Stimulated activated CD8-positive, alpha-beta memory T cell treated with anti-CD3 and anti-CD28 coated beads, Interleukin-15, amount 100 ng/mL, for 48 hours (primary cell): Measurements from ENCODE around the gene STK40.

Experiments used
- DNase-seq, 2 donors: peaks; one replicate each; pipeline ENCODE4 v3.0.0-alpha.2; 2020; ENCODE audit warnings: low read depth in 2 of 2

The STK40 gene

DNA sequence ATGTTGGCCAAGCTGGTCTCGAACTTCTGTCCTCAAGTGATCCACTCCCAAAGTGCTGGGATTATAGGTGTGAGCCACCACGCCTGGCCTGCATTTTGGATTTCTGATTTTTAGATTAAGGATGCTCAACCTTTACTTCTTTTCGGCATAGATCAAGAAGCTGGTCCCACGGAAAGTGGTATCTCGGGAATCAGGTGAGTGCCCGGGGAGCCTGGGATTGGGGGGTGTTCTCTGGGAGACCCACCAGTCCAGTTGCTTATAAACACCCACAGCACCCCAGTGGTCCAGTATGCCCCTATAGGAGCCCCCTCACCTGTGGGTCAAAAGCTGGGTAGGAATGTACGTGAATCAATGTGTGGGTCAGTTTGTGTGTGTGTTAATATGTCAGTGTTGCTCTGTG lies 76.3 kb downstream of the STK40 start:
- DNase-seq, result no peak

DNA sequence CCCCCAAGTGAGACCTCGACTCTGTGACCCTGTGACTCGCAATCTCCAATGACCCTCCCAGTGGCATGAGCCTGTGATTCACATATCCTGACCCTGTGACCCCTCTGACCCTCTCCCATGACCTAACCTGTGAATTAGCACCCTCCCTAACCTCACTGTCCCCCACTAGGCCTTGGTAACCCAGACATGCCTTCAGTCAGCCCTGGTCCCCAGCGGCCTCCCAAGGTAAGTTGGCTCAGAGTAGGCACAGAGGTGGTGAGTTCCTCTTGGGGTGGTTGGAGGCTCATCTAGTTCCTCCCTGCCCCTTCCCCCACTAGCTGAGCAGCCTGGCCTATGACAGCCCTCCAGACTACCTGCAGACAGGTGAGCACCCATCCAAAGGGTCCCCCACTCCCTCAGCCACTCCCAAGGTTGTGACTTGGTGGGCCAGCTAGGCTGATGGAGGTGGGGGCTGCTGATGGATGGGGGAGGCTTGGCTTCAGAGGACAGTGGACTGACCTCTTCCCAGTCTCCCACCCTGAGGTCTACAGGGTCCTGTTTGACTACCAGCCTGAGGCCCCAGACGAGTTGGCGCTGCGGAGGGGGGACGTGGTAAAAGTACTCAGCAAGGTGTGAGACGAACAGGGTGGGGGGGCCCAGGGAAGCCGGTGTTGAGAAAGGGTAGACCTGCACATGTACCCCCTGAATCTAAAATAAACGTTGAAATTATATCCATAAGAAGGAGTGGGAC lies 78.0 kb downstream of the STK40 start:
- DNase-seq, result no peak

DNA sequence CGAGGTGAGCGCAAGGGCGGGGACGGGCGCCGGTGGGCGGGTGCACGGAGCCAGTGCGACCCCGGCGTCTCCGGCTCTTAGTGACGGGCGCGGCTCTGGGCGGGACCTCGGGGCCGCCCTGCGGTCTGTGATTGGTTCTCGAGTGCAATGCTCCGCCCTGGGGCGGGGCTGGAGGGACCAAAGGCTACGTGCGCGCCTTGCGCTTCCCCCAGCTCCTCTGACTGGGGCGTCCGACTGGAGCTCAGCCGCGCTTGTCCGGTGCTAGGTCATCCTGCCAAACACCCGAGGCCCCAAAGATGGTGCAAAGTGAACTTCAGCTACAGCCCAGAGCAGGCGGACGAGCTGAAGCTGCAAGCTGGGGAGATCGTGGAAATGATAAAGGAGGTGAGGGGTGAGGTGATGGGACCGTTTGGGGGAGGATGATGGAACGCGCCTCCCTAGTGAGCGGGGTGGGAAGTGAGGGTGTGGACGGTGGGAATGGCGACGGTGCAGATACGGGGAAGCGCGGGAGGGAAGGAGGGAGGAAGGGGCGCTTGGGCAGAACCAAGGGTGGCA lies 78.7 kb downstream of the STK40 start:
- peak; percentile 88 to 93 for DNase-seq

DNA sequence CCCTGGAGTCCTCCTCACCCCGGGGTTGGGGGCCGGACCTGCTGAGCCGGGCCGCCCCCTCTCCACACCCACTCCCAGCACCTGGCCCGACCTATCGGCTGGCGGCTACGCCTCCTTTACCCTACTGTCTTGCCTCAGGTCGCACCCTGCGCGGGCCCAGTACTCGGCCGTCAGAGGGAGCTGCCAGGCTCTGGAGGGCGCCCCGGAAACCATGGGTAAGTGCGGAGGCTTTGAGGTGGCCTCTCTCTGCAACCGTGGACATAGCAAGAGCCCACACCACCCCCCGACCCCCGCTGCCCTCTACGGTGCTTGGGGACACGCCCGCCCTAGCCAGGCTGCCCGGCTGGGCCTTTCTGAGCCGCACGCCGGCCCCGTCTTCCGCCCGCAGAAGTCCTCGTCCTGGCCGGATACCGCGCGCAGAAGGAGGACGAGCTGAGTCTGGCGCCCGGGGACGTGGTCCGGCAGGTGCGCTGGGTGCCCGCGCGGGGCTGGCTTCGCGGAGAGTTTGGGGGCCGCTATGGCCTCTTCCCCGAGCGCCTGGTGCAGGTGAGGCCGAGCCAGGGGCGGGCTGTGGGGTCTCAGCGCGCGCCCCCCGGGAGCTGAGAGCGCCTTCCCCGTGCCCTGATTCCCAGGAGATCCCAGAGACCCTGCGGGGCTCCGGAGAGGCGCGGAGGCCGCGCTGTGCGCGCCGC lies 79.4 kb downstream of the STK40 start, which contains the start of gene SH3D21:
Gene SH3D21 (plus strand): TSS at position 159 of the 692 bp plus-strand sequence. CDS start 53 bp downstream, at position 212.
- no peak for DNase-seq

DNA sequence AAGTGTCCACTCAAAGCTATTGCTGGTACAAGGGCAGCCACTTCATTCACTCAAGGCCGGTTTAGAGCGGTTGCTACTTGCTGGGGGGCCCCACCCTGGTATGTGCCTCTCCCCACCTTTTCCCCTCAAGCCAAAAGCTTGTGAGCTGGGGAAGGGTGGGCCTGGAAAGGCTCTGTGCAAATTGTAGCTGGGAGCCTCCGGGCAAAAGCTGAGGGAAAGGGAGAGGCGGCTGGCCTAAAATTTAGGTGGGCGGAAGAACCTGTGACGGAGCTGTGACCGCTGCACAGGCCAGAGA lies 79.9 kb downstream of the STK40 start:
- no peak for DNase-seq

DNA sequence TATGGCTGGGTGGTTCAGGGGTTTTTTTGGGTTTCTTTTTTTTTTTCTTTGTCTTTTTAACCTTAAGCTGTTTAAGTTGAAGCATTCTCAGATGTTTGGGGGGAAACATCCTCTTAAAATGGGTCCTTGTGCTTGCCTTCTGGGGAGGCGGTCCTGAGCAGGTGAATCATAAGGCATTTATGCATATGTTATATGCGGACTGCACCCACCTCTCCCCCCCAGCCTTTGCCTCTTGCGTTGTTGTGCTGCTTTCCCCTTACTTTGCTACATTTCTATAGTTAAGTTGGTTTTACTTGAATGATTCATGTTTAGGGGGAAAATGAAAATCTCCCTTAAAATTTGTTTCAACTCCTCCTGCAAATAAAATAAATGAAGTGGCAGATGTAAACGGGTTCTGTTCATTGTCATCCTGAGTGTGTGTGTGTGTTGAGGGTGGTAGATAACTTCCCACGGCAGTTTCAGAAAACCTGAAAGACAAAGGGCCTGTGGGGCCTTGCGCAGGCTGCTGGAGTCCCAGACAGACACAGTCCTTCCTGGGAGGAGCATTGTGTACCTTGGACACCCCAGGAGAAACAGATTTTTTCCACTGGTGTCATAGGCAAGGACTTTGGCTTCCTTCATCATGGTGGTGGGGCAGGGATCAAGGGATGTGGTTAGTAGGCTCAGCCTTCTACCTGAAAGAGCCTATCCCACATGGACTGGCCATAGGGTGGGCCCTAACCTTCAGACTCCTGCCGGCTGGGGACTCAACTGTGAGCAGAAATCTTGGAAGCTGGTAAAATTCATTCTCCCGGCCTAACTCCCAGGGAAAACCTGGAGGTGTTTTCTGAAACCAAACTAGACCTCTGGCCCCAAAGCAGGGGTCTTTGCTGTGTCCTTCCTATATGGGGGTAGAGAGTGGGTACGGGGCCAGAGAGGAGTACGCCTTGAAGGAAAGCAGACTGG lies 80.5 kb downstream of the STK40 start:
- DNase-seq, result peak in 1 of 2 donors; percentile 55

DNA sequence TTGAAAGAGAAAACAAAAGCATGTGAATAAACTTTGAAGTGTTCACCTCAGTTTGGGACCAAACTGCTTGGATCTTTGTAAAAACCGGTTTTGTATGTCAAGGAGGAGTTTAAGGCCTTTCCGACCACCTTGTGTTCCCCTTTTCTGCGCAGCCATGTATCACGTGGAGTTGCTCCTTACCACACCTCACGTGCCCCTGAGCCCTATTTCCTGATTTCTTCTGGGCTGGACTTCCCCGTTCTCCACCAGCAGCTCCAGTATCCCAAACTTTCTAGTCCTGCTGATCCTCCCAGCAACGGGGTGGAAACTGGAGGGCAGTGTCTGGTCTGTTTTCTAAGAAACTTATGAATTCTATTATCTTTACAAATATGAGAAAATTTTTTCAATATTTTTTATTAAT lies 81.2 kb downstream of the STK40 start:
- DNase-seq, result no peak

DNA sequence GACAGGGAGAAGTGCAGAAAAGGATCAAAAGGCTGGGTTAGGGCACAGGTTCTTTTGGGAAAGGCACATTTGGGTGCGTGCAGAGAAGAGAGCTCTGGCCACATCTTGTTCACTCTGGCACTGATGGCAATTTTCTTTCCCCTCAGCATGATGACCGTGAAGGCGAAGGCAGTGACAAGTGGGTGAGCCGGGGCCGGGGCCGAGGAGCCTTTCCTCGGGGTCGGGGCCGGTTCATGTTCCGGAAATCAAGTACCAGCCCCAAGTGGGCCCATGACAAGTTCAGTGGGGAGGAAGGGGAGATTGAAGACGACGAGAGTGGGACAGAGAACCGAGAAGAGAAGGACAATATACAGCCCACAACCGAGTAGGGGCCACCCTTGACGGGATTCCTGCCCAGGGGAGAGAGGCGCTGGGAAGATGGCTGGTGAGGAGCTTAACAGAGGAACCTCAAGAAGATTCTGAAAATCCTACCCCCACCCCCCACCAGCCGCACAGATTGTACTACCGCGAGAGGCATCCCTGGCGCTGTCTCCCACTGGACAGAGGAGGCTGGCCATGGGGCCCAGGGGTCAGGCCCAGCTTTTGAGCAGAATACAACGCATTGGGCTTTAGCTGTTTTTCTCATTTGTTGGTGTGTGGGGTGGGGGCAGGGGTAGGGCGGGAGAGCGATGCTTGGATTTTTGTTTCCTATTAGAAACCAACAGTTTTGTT lies 81.9 kb downstream of the STK40 start:
- DNase-seq, result no peak

DNA sequence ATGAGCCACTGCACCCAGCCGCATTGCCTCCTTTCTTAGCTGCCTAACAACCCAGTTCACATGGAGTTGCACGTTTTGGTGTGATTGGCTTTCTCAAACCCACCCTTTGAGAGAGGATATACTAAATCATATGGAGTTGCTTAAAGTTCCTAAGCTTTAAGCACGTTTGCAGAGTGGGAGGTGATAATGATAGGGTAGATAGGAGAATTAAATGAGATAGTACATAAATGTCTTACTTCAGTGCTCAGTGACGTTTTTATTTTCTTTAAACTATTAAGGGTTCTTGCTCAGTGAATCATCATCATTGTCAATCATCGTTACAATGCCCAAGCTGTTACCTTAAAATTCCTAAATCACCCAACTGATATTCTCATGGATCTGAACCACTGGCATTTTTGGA lies 82.5 kb downstream of the STK40 start:
- no peak for DNase-seq

DNA sequence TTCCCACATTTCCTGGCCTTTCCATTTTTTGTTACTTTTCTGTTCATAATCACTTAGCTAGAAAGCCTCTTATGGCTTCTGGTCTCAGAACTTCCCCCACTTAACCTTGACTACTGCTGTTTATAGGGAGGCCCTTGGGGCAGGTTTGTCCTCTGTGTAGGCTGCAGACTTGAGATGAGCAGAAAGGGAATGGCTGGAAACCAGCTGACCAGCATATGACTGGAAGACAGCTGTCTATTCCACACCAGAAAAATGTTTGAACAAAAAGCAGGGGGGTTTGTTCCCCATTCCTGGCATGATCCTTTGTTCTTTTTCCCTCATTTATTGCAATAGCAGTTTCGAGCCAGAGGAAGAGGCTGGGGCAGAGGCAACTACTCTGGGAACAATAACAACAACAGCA lies 84.5 kb downstream of the STK40 start:
- DNase-seq, result no peak

DNA sequence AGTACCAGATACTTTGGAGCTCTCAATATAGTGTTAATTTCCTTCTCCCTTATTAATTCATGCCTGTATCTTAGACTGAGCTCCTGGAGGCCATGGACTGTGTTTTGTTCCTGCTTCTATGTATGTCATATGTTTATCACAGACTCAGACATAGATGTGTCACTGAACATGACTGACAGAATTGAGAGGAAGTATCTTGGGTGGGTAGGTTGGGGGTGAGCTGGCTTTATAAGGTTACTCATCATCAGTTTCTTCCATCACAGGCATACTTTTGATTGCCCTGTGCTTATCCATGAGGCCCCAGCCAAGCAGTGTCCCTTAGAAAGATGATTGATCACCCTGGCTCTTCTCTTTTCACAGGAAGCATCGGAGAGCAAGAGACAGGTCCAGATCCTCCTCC lies 85.2 kb downstream of the STK40 start:
- DNase-seq, result no peak

DNA sequence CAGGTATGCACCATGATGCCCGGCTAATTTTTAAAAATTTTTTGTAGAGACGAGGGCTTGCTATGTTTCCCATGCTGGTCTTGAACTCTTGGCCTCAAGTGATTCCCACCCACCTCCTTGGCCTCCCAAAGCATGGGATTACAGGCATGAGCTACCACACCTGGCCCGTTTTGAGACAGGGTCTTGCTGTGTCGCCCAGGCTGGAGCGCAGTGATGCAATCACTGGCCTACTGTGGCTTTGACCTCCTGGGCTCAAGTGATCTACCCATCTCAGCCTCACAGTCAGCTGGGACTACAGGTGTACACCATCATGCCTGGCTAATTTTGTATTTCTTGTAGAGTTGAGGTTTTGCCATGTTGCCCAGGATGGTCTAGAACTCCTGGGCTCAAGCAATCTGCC lies 87.1 kb downstream of the STK40 start:
- DNase-seq, result no peak

DNA sequence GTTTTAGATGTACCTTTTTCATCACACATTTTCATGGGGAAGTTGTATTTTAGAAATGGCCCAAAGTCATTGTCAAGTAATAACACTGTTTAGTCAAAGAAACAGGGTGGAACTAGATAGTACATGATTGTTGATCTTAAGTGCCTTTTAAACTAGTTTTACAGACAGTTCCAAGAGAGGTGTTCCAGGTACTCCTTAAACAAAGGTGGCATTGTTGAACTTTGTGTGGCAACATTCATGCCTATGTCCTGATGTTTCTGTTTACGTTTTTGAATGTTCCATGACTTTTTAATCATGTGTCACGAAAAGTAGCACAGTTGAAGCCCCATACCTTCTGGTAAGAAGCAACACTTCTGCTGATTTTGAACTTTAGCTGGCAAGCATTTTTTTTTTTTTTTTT lies 88.7 kb downstream of the STK40 start:
- no peak for DNase-seq

DNA sequence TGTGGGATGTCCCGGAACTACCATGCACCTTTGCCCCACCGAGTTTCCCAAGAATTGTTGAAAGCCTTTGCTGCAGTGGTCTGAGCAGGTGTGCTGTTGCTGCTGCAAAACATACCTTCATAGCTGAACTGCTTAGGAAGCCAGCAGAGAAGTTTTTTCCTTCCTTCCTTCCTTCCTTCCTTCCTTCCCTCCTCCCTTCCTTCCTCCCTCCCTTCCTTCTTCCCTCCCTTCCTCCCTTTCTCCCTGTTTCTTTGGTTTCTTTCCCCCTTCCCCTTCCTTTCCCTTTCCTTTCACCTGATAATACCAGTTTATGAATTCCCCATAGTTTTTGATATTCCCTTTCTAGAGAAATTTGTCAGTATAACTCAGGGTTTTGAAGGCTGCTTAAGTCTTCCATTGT lies 90.3 kb downstream of the STK40 start:
- DNase-seq, result no peak
